Muscle of arm (tissue), 14 donors: ENCODE data around the gene GRAMD2A. TPM values are rescaled to one million over a fixed set of nuclear protein-coding genes. Genes with fewer than 3 reads are reported as not detected.

Source experiments
- DNase-seq: peaks from one replicate; pipeline ENCODE4 v3.0.0-alpha.2; 2013
- long read RNA-seq, 11 donors: transcript quantifications; one replicate each; lab custom pipeline, GENCODE V29; 2026
- polyA plus RNA-seq, 12 donors: library from polyadenylated mRNA; unstranded; fragments of 120-200 nt; gene quantifications; one replicate each; pipeline ENCODE4 v1.2.1, GENCODE V29; 2013; ENCODE audit not compliant: insufficient read length in 12 of 12

GRAMD2A gene
- 1 to 10 TPM in 9 of 12 donors, under 1 TPM in 2, not detected in 1; 0.83 to 3.6 (median 2.0) TPM for polyA plus RNA-seq
- long read RNA-seq, donor 1, result 0 reads
- long read RNA-seq, donor 2, partial matches to known transcripts, result 0 of 1 reads
- long read RNA-seq, donor 2, other reads (novel, unspliced or antisense), result 0 of 1 reads
- long read RNA-seq, donor 3, result 0 reads
- long read RNA-seq, donor 4, result 0 reads
- long read RNA-seq, donor 5, result 0 reads
- long read RNA-seq, donor 6, partial matches to known transcripts, result 0 of 1 reads
- long read RNA-seq, donor 6, other reads (novel, unspliced or antisense), result 0 of 1 reads
- long read RNA-seq, donor 7, result 0 reads
- long read RNA-seq, donor 8, partial matches to known transcripts, result 0 of 1 reads
- long read RNA-seq, donor 8, other reads (novel, unspliced or antisense), result 0 of 1 reads
- long read RNA-seq, donor 9, result 0 reads
- long read RNA-seq, donor 10, result 0 reads
- long read RNA-seq, donor 11, result 0 reads

- no peak for DNase-seq
Observed at GRCh38 chr15:72197460-72198355, at the start of gene GRAMD2A. GRAMD2A (minus strand) TSS chr15:72197787.

- no peak for DNase-seq
Observed at GRCh38 chr15:72242775-72243370, 45.3 kb upstream of the GRAMD2A start.

DNA sequence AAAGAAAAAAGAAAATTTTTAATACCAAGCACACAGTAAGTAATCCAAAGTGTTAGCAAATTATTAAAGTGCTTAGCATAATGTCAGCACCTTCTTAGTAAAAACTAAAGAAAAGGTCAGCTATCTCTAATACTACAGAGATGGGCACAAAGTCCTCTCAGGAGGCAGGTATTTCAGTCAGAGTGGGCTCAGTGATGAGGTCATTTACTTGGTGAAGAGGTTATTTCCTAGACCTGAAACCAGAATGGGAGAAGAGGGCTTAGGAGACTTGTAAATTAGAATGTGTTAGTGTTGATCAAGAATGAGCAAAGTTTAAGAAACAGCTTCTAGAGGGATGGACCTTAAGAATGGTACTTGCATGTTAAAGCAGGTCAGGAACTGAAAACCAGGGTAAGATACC, 42.1 kb upstream of the GRAMD2A start:
- no peak for DNase-seq

DNA sequence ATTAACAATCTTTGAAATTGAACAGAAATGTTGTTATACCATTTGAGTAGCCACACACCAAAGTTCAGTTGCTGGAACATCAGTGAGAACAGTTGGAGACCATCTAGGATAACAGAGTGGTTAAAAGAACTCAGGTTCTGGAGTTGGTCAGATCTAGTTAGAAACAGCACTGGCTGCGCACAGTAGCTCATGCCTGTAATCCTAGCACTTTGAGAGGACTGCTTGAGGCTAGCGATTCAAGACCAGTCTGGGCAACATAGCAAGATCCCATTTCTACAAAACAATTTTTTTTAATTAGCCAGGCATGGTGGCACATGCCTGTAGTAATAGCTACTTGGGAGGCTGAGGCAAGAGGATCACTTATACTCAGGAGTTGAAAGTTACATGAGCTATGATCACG, 41.0 kb upstream of the GRAMD2A start:
- no peak for DNase-seq

DNA sequence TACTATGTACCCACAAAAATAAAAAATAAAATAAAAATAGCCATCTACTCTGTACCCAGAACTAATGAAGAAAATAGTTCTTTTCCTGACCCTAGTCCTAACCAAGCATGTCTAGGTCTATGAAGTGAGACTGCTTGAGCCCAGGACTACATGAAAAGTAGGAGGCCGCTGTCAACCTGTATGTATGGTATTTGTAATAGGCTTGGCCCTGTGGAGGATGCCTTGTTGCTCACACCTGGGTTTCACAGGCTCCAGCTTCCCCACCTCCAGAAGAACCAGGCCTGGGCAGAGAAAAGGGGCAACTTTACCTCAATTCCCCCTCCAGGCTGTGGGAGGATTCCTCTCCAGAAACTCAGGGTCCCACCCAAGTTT, 40.3 kb upstream of the GRAMD2A start:
- no peak for DNase-seq

- no peak for DNase-seq
Observed at GRCh38 chr15:72237029-72237852, 39.7 kb upstream of the GRAMD2A start.

DNA sequence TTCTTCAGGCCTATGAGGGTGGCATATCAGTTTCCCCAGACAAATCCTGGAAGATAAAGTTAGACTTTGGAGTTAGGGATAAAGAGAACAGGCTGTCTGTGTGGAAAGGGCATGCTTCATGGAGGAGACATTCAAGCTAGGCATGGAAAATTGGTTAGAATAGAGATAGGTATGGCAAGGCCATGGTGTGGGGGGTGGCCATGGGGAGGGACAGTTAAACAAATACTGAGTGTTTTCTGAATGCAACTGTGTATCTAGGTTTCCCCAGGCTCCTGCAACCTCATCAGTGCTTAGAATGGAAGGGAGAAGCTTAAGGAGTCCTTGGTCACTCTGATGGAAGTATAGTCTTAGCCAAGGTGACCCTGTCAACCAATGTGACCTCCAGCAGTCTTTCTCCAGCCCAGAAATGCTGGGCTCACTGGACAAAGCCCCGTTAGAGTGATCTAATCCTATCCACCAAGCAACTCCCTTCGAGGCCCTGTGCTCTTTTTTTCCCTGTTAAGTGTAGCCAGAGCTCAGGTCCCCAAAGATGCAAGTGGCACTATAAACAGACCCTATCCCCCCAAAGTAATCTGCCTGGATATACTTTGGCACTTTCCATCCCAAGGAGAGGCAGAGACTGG, 38.9 kb upstream of the GRAMD2A start:
- DNase-seq, result no peak

- no peak for DNase-seq
Observed at GRCh38 chr15:72235298-72235697, 37.7 kb upstream of the GRAMD2A start.

DNA sequence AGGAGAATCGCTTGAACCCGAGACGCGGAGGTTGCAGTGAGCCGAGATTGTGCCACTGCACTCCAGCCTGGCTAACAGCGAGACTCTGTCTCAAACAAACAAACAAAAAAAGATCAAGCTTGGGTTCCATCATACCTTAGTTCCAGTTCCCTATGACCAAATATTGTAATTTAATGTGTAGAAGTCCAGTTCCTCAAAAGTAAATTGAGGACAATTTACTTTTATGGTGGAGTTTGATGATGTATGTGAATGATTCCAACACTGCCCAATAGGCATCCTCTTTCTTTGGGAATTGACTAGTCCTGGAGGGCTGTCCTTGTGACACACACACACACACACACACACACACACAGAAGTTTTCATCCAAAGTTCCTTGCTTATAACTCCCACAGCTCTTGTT, 36.2 kb upstream of the GRAMD2A start:
- no peak for DNase-seq

DNA sequence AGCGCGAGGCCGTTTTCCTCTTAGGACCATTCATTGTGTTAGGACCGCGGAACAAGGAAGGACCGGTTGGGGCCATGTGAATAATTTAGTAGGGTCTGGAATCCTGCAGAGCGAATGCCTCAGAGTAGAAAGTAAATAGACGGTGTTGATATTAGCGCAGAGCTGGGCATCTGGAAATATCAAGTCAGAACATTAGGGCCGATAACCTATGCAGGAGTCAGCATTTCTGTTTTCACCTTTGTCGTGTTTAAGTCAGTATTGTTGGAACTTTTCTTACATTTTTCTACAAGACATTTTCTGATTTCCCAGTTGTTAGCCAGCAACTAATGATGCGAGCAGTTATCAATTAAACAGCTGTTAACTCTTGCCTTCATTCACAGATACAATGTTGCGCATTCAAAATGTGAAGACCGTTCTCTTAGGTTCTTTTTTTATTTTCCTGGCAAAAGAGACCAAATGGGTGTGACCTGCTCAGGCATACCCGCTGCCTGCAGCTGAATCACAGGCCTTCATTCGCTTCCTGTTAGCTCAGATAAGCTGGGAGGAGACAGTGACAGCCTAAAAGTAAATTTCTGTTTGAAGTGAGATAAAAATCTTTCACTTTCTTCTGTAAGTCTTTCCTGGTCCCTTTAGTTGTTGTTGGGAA, 34.4 kb upstream of the GRAMD2A start:
- DNase-seq, result peak; percentile 33

DNA sequence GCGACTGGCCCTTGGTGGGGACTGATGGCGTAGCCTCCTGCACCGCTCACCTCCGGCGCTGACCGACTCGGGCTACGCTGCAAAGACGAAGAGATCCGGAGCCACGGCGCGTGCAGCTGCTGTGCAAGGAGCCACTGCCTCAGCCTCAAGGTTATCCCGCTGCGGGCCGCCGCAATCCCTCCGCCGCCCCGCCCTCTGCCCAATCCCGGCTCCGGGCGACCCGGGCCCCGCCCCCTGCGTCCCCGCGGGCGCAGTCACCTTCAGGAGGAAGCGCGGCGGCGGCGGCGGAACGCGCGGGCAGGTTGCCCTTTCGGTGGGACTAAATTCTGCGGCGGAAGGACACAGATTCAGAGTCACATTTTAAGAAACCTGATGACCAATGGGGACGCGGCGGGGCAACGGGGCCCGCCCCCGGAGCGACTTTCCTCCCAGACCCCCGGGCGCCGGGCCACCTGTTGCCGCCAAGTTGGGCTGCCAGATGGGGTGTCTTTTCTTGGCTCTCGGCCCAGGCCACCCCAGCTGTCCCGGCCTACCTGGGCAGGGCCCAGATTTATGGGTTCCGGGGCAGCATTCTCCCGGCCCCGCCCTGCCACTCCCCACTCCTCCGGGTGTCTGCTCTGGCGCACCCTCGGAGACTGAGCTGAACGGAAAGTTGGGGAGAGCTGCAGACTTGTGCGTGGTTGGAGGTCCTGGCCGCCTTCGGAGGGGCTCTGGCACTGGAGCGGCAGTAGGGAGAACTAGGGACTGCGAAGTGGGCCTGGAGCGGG, 33.7 kb upstream of the GRAMD2A start, which contains the start of gene PKM:
TSS of gene PKM (minus strand) at position 125 of the 767 bp plus-strand sequence. CDS start 12,093 bp downstream, outside the sequence.
- peak; percentile 93 for DNase-seq

DNA sequence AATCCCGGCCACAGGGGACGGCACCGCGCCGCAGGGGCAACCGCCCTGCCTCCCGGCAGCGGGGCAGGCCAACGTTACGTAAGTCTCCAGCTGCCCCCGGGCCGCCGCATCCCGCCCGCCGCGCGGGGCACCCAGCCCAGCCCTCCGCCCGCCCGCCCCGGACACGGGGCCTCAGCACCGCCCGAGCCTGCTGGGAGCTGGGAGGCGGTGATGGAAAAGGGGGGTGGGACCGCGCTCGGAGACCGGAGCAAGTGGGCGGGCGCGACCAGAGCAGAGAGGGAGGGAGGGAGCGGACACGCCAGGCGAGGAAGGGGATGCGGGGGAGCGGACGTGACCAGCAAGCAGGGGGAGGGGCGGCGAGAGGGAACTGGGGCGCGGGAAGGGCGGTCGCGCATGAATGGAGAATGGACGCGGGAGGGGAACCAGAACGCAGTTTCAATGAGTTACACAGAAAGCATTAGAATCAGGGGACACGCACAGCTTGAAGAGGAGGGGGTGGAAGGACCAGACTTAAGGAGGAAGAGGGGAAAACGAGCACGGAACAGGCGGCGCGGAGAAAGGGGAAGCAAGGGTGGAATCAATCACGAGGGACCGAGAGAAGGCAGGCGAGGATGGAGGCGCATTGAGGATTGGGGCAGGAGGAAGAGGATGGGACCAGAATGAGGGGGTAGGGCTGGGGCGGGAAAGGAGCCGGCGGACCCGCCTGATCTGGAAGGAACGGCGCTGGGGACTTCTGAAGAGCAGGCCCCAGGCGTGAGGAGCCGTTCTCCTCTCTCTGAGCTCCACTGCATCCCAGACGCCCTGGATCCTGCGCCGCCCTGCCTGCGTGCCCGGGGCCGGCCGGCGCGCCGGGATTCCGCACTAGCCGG, 32.8 kb upstream of the GRAMD2A start:
- DNase-seq, result peak; percentile 92

DNA sequence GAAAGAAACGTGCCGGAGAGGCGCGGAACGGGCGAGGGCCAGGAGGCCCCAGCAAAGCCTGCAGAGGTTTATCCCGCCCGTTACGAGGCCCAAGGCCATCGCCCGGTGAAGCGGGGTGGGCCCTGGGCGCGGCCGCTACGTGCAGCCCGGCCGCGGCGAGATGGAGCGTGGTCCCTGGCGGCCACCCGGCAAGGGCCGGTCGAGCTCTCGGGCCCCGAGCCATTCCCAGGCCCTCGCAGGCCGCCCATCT, 32.3 kb upstream of the GRAMD2A start:
- peak; percentile 45 for DNase-seq

DNA sequence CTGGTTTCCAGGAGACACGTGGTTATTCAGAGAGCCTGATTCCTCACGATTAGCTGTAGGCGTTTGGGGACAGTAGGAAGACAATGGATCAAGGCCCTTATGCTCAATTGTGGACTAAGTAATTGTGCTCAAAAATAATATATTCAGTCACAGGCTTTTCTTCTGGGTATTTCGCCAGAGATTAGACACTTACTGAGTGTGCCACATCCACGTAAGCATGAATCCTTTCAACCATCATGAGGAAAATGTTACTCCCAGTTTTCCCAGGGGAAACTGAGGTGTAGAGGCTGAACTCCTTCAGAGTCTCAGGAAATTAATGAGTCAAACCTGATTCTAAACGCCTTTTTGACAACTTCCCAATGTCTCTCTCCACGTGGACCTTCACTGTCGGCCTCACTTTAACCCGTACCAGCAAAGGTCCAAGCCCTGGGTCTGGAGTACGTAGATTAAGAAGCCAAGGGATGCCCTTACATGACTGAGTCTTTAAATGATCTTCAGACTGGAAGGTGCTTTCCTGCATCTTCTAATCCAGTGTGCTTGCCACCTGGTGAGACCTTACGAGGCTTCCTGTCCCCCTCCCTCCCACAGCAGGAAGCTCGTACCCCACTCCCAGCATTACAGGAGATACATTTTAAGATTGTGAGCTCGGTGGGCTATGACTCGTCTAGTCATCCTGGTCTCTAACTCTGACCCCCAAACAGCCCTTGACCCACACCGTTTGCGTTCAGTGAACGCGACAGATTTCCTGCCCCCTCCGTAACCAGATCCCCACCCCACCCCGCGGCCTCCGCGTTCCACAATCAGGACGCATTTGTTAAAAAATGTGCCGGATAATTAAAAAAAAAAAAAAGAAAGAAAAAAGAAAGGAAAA, 31.7 kb upstream of the GRAMD2A start:
- peak; percentile 35 for DNase-seq

GRCh38 chr15:72227720-72228119, 30.1 kb upstream of the GRAMD2A start:
- no peak for DNase-seq

GRCh38 chr15:72227192-72227586, 29.6 kb upstream of the GRAMD2A start:
- no peak for DNase-seq

DNA sequence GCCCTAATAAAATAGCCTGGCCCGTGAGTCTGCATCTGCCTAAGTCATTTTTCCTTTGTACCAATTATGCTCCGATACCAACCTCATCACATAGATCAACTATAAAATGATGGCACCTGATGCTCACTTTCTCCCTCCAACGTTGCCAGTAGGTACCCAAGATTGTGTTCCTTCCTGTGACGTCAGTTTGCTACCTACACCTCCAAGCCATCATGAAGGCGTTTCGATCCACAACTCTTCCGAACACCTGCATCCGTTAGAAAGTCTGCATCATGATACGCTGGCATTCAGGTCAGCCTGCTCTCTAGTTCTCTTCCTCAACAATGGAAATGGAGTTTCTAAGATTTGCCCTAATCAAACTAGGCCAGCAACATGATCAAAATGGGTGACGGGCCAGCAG, 25.7 kb upstream of the GRAMD2A start:
- DNase-seq, result no peak

- DNase-seq, result no peak
Observed at GRCh38 chr15:72222393-72222792, 24.8 kb upstream of the GRAMD2A start.
